Peyer's patch (tissue), 4 donors: ENCODE measurements around the gene NLRP1. TPM values are rescaled to one million over a fixed set of nuclear protein-coding genes. Genes with fewer than 3 reads are reported as not detected.
A peak's percentile ranks its signal among the peaks of the same experiment; 100 is the strongest.

Source experiments
- DNase-seq, 3 donors: peaks; one replicate each; pipeline ENCODE4 v3.0.0-alpha.2; 2017 to 2019
- H3K27ac ChIP-seq, 4 donors: fragments of 200-600 bp; sonication (generic); one replicate each; pipeline ENCODE4 v1.5.1; 2016 to 2019
- H3K27me3 ChIP-seq, 2 donors: fragments of 200-600 bp; sonication (generic); one replicate each; pipeline ENCODE4 v1.5.1; 2019
- H3K36me3 ChIP-seq, 3 donors: fragments of 200-600 bp; sonication (generic); one replicate each; pipeline ENCODE4 v1.5.1; 2016 to 2019
- H3K4me1 ChIP-seq, 4 donors: fragments of 200-600 bp; sonication (generic); one replicate each; pipeline ENCODE4 v1.5.1; 2016 to 2019
- H3K4me3 ChIP-seq, 4 donors: fragments of 200-600 bp; sonication (generic); 1 replicate in 3 of 4; 2 replicates in 1 of 4; pipeline ENCODE4 v1.5.1; 2016 to 2019; ENCODE audit warnings: mild to moderate bottlenecking in 1 of 4
- H3K9me3 ChIP-seq, 4 donors: fragments of 200-600 bp; sonication (generic); one replicate each; pipeline ENCODE4 v1.5.1; 2016 to 2019; ENCODE audit warnings: mild to moderate bottlenecking in 1 of 4
- CTCF ChIP-seq, 6 experiments: fragments of 450-650 bp in 4 of 6; fragments of 200-600 bp in 2 of 6; sonication (generic) in 1 of 6; IDR thresholded peaks; one replicate each; pipeline ENCODE4 v1.5.1; 2017 to 2019; ENCODE audit warnings: antibody characterized with exemption in 6 of 6, mild to moderate bottlenecking in 3 of 6, moderate library complexity in 1 of 6
- POLR2A ChIP-seq, 2 donors: fragments of 450-650 bp; IDR thresholded peaks; one replicate each; pipeline ENCODE4 v1.5.1; 2017; ENCODE audit warnings: antibody characterized with exemption in 2 of 2, mild to moderate bottlenecking in 2 of 2, moderate library complexity in 2 of 2
- total RNA-seq, 4 donors: library from RNA; depleted of rRNA; stranded (reverse); fragments of >200 nt; gene quantifications; one replicate each; pipeline ENCODE4 v1.1.0, GENCODE V29; 2016

The NLRP1 gene
- total RNA-seq, 4 donors from 2014 or later, result 8.6 to 80.0 (median 18.5) TPM

GRCh38 chr17:5553479-5553878 is 30.8 kb downstream of the NLRP1 start:
- no peak overlapping the region for H3K27ac ChIP-seq
- peaks cover 0 to 1% (median 0%) of the 10 kb centered on the region in 3 donors for H3K36me3 ChIP-seq
- no peaks in the 10 kb centered on the region for H3K27me3 ChIP-seq
- no peaks in the 10 kb centered on the region for H3K4me1 ChIP-seq
- TF ChIP-seq POLR2A (IDR thresholded peaks at IDR 0.05) (no peak), CTCF (IDR thresholded peaks at IDR 0.05) (no peak)
- DNase-seq, result no peak
- H3K9me3 ChIP-seq, result no peaks in the 10 kb centered on the region
- H3K4me3 ChIP-seq, result no peak overlapping the region

GRCh38 chr17:5552841-5553240 is 31.5 kb downstream of the NLRP1 start:
- H3K9me3 ChIP-seq, result no peaks in the 10 kb centered on the region

GRCh38 chr17:5545051-5545987 is 39.0 kb downstream of the NLRP1 start:
- TF ChIP-seq CTCF (IDR thresholded peaks at IDR 0.05) (no peak), POLR2A (IDR thresholded peaks at IDR 0.05) (no peak)
- Histone ChIP-seq H3K4me3 (no peak overlapping the region), H3K4me1 (no peaks in the 10 kb centered on the region), H3K36me3 (no peaks in the 10 kb centered on the region), H3K27ac (no peak overlapping the region), H3K27me3 (no peaks in the 10 kb centered on the region), H3K9me3 (no peaks in the 10 kb centered on the region)
- peak in 1 of 3 donors; percentile 8 for DNase-seq

More at GRCh38 chr17:5552841-5553240, 31.5 kb downstream of the NLRP1 start:
- H3K36me3 ChIP-seq, result no peaks in the 10 kb centered on the region
- no peak for DNase-seq
- TF ChIP-seq POLR2A (IDR thresholded peaks at IDR 0.05) (no peak), CTCF (IDR thresholded peaks at IDR 0.05) (no peak)
- no peak overlapping the region for H3K4me3 ChIP-seq
- H3K27me3 ChIP-seq, result no peaks in the 10 kb centered on the region
- no peaks in the 10 kb centered on the region for H3K4me1 ChIP-seq
- no peak overlapping the region for H3K27ac ChIP-seq

GRCh38 chr17:5544115-5544514 is 40.2 kb downstream of the NLRP1 start:
- H3K27me3 ChIP-seq, result no peaks in the 10 kb centered on the region
- H3K9me3 ChIP-seq, result no peaks in the 10 kb centered on the region
- DNase-seq, result no peak
- H3K27ac ChIP-seq, result no peak overlapping the region
- TF ChIP-seq POLR2A (IDR thresholded peaks at IDR 0.05) (no peak), CTCF (IDR thresholded peaks at IDR 0.05) (no peak)
- no peak overlapping the region for H3K4me3 ChIP-seq
- H3K4me1 ChIP-seq, result no peaks in the 10 kb centered on the region
- no peaks in the 10 kb centered on the region for H3K36me3 ChIP-seq

GRCh38 chr17:5541610-5542202 is 42.6 kb downstream of the NLRP1 start:
- no peak overlapping the region for H3K4me3 ChIP-seq
- no peaks in the 10 kb centered on the region for H3K27me3 ChIP-seq
- no peaks in the 10 kb centered on the region for H3K36me3 ChIP-seq
- no peaks in the 10 kb centered on the region for H3K4me1 ChIP-seq
- H3K27ac ChIP-seq, result no peak overlapping the region
- no peak for TF ChIP-seq POLR2A (IDR thresholded peaks at IDR 0.05)
- no peak for TF ChIP-seq CTCF (IDR thresholded peaks at IDR 0.05)
- no peaks in the 10 kb centered on the region for H3K9me3 ChIP-seq
- DNase-seq, result no peak
